Neuronal stem cell (in vitro differentiated cells): Measurements from ENCODE around the gene ARIH2.

Experiments
- DNase-seq: peaks from one replicate; pipeline ENCODE4 v3.0.0-alpha.2; 2013; ENCODE audit warnings: low spot score
- H2AFZ ChIP-seq: one replicate; pipeline ENCODE4 v1.6.1; 2013; ENCODE audit warnings: mild to moderate bottlenecking, low read length, inconsistent platforms
- H2AK5ac ChIP-seq: 2 replicates; pipeline ENCODE4 v1.6.1; 2013; ENCODE audit warnings: low read depth, mild to moderate bottlenecking, inconsistent platforms, low read length, moderate library complexity, mixed read lengths
- H2BK120ac ChIP-seq: 2 replicates; pipeline ENCODE4 v1.6.1; 2013; ENCODE audit warnings: low read depth, mild to moderate bottlenecking, inconsistent platforms, low read length, moderate library complexity, mixed read lengths
- H2BK12ac ChIP-seq: one replicate; pipeline ENCODE4 v1.6.1; 2013; ENCODE audit warnings: low read length, inconsistent platforms
- H2BK15ac ChIP-seq: 2 replicates; pipeline ENCODE4 v1.6.1; 2013; ENCODE audit warnings: mild to moderate bottlenecking, low read length, inconsistent platforms, mixed read lengths
- H2BK5ac ChIP-seq: one replicate; pipeline ENCODE4 v1.6.1; 2013; ENCODE audit warnings: inconsistent platforms, mild to moderate bottlenecking, low read length, moderate library complexity
- H3K14ac ChIP-seq: one replicate; pipeline ENCODE4 v1.6.1; 2013; ENCODE audit warnings: low read length, inconsistent platforms
- H3K18ac ChIP-seq: 2 replicates; pipeline ENCODE4 v1.6.1; 2013; ENCODE audit warnings: low read length, inconsistent platforms
- H3K23ac ChIP-seq: 2 replicates; pipeline ENCODE4 v1.6.1; 2013; ENCODE audit warnings: low read depth, mild to moderate bottlenecking, mixed read lengths, low read length, inconsistent platforms; ENCODE audit not compliant: poor library complexity
- H3K27ac ChIP-seq: replicated peaks from 3 replicates; pipeline ENCODE4 v1.5.1; 2013; ENCODE audit warnings: low read length, inconsistent platforms
- H3K27me3 ChIP-seq, 3 experiments: 2 replicates each; pipeline ENCODE4 v1.6.1; 2013; ENCODE audit warnings: low read length in 3 of 3, mild to moderate bottlenecking in 2 of 3, inconsistent platforms in 1 of 3, low read depth in 1 of 3, mixed read lengths in 1 of 3, moderate library complexity in 1 of 3; ENCODE audit not compliant: control insufficient read depth in 3 of 3, insufficient read depth in 3 of 3
- H3K36me3 ChIP-seq, 2 donors: replicated peaks in 1 of 2; 2 replicates each; pipeline ENCODE4 v1.6.1; 2013; ENCODE audit warnings: low read length in 2 of 2; ENCODE audit not compliant: control insufficient read depth in 2 of 2, insufficient read depth in 2 of 2
- H3K4ac ChIP-seq: 2 replicates; pipeline ENCODE4 v1.6.1; 2013; ENCODE audit warnings: inconsistent platforms, mild to moderate bottlenecking, low read length, moderate library complexity
- H3K4me1 ChIP-seq, 2 donors: 1 replicate in 1 of 2; 2 replicates in 1 of 2; pipeline ENCODE4 v1.6.1; 2013; ENCODE audit warnings: low read length in 2 of 2, low read depth in 1 of 2; ENCODE audit not compliant: control insufficient read depth in 2 of 2, insufficient read depth in 1 of 2
- H3K4me2 ChIP-seq: one replicate; pipeline ENCODE4 v1.6.1; 2013; ENCODE audit warnings: mild to moderate bottlenecking, low read length, inconsistent platforms; ENCODE audit not compliant: insufficient read depth, poor library complexity, severe bottlenecking
- H3K4me3 ChIP-seq, 2 donors: 2 replicates each; pipeline ENCODE4 v1.5.1; 2013; ENCODE audit warnings: low read length in 2 of 2, mild to moderate bottlenecking in 2 of 2, inconsistent platforms in 1 of 2, moderate library complexity in 1 of 2
- H3K79me1 ChIP-seq: one replicate; pipeline ENCODE4 v1.6.1; 2013; ENCODE audit warnings: low read depth, mild to moderate bottlenecking, inconsistent platforms, low read length, moderate library complexity
- H3K9ac ChIP-seq: one replicate; pipeline ENCODE4 v1.6.1; 2013; ENCODE audit warnings: mild to moderate bottlenecking, low read depth, low read length, inconsistent platforms; ENCODE audit not compliant: poor library complexity
- H3K9me3 ChIP-seq, 2 donors: replicated peaks in 1 of 2; 2 replicates each; pipeline versions ENCODE3 to v1.6.1; 2013; ENCODE audit warnings: low read length in 2 of 2, mild to moderate bottlenecking in 2 of 2, inconsistent platforms in 1 of 2, low read depth in 1 of 2, mixed read lengths in 1 of 2, moderate library complexity in 1 of 2; ENCODE audit not compliant: control insufficient read depth in 2 of 2, insufficient read depth in 1 of 2
- H4K8ac ChIP-seq: one replicate; pipeline ENCODE4 v1.6.1; 2013; ENCODE audit warnings: low read depth, mild to moderate bottlenecking, inconsistent platforms, low read length, moderate library complexity
- H4K91ac ChIP-seq: one replicate; pipeline ENCODE4 v1.6.1; 2013; ENCODE audit warnings: low read length, low read depth, mild to moderate bottlenecking, inconsistent platforms; ENCODE audit not compliant: poor library complexity
- WGBS, 2 donors: extraction: QIAGEN DNeasy Blood & Tissue Kit; methylation state at CpG; one replicate each; pipeline ENCODE4 v1.1.7; 2013; ENCODE audit warnings: missing lambda C conversion rate in 2 of 2, mixed read lengths in 1 of 2; ENCODE audit not compliant: insufficient read length in 2 of 2, insufficient replicate concordance in 1 of 2; ENCODE audit errors: extremely low coverage in 2 of 2; 5-methylcytosine and 5-hydroxymethylcytosine counted together

Gene ARIH2

GRCh38 chr3:48957006-48957705 is 38.5 kb downstream of the ARIH2 start:
- Histone ChIP-seq H3K23ac (no peak overlapping the region), H2BK5ac (no peak overlapping the region), H3K14ac (no peak overlapping the region), H3K9me3 (no peaks in the 10 kb centered on the region), H3K36me3 (peaks cover 3 to 64% of the 10 kb centered on the region in 2 donors), H3K4ac (no peak overlapping the region), H3K9ac (no peak overlapping the region), H3K4me2 (no peak overlapping the region), H2BK12ac (no peak overlapping the region), H2AFZ (no peak overlapping the region), H3K79me1 (peaks cover 4% of the 10 kb centered on the region), H2AK5ac (no peak overlapping the region), H3K4me1 (no peaks in the 10 kb centered on the region), H2BK120ac (no peak overlapping the region), H2BK15ac (no peak overlapping the region), H3K18ac (no peak overlapping the region), H3K4me3 (no peak overlapping the region), H3K27me3 (no peaks in the 10 kb centered on the region), H3K27ac (no peak overlapping the region), H4K91ac (no peak overlapping the region), H4K8ac (no peak overlapping the region)
- WGBS, 2 donors, result no CpG with 5 or more reads among the region's 2 CpGs
- DNase-seq, result no peak

- Histone ChIP-seq H3K4me1 (no peaks in the 10 kb centered on the region), H3K27me3 (no peaks in the 10 kb centered on the region), H3K23ac (no peak overlapping the region), H4K91ac (no peak overlapping the region), H2BK15ac (no peak overlapping the region), H3K4me3 (no peak overlapping the region), H2BK5ac (no peak overlapping the region), H3K79me1 (peaks cover 4% of the 10 kb centered on the region), H3K14ac (no peak overlapping the region), H3K4ac (no peak overlapping the region), H3K9ac (no peak overlapping the region), H3K36me3 (peaks cover 3 to 70% of the 10 kb centered on the region in 2 donors), H3K18ac (no peak overlapping the region), H3K9me3 (no peaks in the 10 kb centered on the region), H3K27ac (no peak overlapping the region), H2BK12ac (no peak overlapping the region), H4K8ac (no peak overlapping the region), H2AK5ac (no peak overlapping the region), H3K4me2 (no peak overlapping the region), H2BK120ac (no peak overlapping the region), H2AFZ (no peak overlapping the region)
- DNase-seq, result no peak
- no CpG with 5 or more reads among the region's 4 CpGs for WGBS, 2 donors
Measured at GRCh38 chr3:48960841-48961413, 42.3 kb downstream of the ARIH2 start.

- no peak overlapping the region for H2BK12ac ChIP-seq
- H3K9ac ChIP-seq, result no peak overlapping the region
- no peak overlapping the region for H3K27ac ChIP-seq
- H3K27me3 ChIP-seq, result no peaks in the 10 kb centered on the region
- no peaks in the 10 kb centered on the region for H3K4me1 ChIP-seq
- H3K23ac ChIP-seq, result no peak overlapping the region
- H3K4me3 ChIP-seq, result no peak overlapping the region
- H2AFZ ChIP-seq, result no peak overlapping the region
- H2BK5ac ChIP-seq, result no peak overlapping the region
- H4K8ac ChIP-seq, result no peak overlapping the region
- no peak overlapping the region for H3K4me2 ChIP-seq
- H3K79me1 ChIP-seq, result peaks cover 2% of the 10 kb centered on the region
- WGBS, 2 donors, result no CpG with 5 or more reads among the region's 2 CpGs
- no peak overlapping the region for H2AK5ac ChIP-seq
- no peak overlapping the region for H3K4ac ChIP-seq
- H3K18ac ChIP-seq, result no peak overlapping the region
- no peak overlapping the region for H2BK15ac ChIP-seq
- no peak overlapping the region for H2BK120ac ChIP-seq
- H4K91ac ChIP-seq, result no peak overlapping the region
- H3K9me3 ChIP-seq, result no peaks in the 10 kb centered on the region
- H3K36me3 ChIP-seq, result peaks cover 7 to 79% of the 10 kb centered on the region in 2 donors
- DNase-seq, result no peak
- H3K14ac ChIP-seq, result no peak overlapping the region
Measured at GRCh38 chr3:48962340-48962739, 43.7 kb downstream of the ARIH2 start.

GRCh38 chr3:48962939-48963338 is 44.3 kb downstream of the ARIH2 start:
- Histone ChIP-seq H2BK12ac (no peak overlapping the region), H3K79me1 (peaks cover 1% of the 10 kb centered on the region), H2BK120ac (no peak overlapping the region), H3K36me3 (peaks cover 6 to 82% of the 10 kb centered on the region in 2 donors), H2AFZ (no peak overlapping the region), H2BK5ac (no peak overlapping the region), H3K4me3 (no peak overlapping the region), H4K91ac (no peak overlapping the region), H3K14ac (no peak overlapping the region), H3K9ac (no peak overlapping the region), H3K18ac (no peak overlapping the region), H3K4me2 (no peak overlapping the region), H3K9me3 (no peaks in the 10 kb centered on the region), H3K23ac (no peak overlapping the region), H4K8ac (no peak overlapping the region), H2AK5ac (no peak overlapping the region), H3K4me1 (no peaks in the 10 kb centered on the region), H3K27ac (no peak overlapping the region), H3K27me3 (no peaks in the 10 kb centered on the region), H2BK15ac (no peak overlapping the region), H3K4ac (no peak overlapping the region)
- no peak for DNase-seq
- no CpG with 5 or more reads among the region's 4 CpGs for WGBS, 2 donors
